HG03571 (cell line): ENCODE measurements around the gene MAT1A.

Source experiments
- ATAC-seq: cut with Tn5 transposase; IDR thresholded peaks from one replicate; pipeline ENCODE4 v1.9.1; 2021; ENCODE audit not compliant: unreplicated experiment

The MAT1A gene

DNA sequence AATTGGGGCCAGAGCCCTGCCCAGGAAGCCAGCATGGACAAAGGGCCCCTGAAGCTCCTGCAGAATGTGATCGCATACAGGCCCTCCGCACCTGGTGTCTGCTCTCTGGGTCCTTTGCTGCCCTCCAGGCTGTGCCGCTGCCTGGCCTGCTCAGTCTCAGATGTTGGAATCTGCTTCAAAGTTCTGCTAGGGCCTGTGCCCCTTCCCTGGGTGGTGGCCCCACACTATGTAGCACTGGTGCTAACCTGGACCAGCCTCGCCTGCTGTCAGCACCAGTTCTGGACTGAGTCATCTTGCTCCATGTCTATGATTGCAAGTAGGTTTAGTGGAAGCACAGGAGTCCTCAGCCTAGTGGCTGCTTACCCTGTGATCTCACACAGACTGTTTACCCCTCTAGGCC is 6.3 kb downstream of the MAT1A start:
- ATAC-seq: no peak

DNA sequence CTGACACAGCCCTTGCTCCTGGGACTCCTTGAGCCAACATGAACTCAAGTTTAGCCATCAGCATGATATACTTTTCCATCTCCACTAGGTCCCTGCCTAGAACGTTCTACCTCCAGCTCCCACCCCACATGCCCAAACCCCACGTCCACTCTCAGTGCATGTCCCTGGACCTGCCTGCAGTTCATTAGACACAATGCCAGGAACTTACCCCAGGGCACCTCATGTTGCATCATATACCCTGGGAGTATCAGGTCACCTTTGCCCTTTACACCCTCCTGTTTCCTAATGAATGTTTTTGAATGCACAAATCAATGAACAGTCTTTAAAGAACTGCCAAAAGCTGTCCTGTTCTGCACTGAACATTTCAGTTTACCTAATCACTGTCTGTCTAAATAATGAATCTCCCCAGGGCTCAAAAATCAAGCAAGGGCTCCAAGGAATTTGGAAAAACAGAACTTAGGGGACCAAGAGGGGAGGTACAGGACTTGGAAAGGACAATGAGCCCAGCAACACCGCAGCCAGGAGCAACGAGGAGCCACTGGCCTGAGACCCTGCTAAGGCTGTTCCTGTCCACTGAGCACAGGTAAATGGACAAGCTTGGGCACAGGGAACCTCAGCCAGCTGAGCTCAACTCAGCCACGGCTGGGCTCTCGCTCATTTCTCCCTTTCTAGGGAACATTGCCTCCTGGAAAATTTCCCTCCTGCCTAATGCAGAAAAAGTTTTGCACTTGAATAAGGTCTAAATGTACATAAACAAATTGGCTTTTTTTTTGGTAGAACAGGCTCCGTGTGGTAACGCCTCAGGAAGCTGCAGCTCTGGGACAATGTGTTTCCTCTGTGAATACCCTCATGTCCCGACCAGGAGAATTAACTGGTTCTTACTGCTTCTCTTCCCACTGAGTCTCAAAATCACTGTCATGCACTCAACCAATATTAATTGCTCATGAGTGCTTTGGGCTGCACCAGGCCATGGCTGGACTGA is 7.4 kb downstream of the MAT1A start:
- ATAC-seq: no peak

GRCh38 chr10:80281292-80281691 is 8.2 kb downstream of the MAT1A start:
- ATAC-seq: no peak

GRCh38 chr10:80280071-80280800 is 9.2 kb downstream of the MAT1A start:
- ATAC-seq: no peak

- ATAC-seq: no peak
Observed at GRCh38 chr10:80279146-80279545, 10.3 kb downstream of the MAT1A start.

- no peak for ATAC-seq
Observed at GRCh38 chr10:80278480-80278879, 11.0 kb downstream of the MAT1A start.

DNA sequence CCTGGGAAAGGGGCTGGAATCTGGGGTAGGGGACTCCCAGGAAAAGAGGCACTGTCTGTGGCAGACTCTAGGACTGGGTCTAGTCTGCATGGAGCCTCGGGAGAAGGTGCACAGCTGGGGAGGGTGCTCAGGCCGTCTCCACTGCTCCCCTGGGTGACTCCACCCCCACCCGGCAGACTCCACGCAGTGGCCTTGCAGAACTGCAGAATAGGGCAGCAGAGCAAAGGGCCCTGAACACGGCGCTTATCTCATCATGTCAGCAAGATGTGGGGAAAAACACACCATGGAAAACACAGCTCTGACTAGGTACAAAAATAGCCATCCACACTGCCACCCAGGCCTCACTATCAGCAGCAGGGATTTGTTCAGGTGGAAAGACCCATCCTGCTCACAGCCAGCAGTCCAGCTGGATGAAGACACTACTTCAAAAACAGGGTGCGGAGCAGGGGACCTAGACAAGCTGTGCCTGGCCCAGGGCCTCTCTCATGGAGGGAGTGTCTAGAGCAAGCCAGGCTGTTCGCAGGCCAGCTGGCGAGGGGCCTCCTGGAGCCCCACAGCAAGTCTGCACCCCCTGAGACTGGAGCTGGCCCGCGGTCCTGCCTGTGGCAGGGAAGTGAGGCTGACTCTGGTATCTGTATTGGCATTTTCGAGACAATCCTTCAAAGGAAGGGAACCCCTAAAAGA is 11.7 kb downstream of the MAT1A start:
- no peak for ATAC-seq

DNA sequence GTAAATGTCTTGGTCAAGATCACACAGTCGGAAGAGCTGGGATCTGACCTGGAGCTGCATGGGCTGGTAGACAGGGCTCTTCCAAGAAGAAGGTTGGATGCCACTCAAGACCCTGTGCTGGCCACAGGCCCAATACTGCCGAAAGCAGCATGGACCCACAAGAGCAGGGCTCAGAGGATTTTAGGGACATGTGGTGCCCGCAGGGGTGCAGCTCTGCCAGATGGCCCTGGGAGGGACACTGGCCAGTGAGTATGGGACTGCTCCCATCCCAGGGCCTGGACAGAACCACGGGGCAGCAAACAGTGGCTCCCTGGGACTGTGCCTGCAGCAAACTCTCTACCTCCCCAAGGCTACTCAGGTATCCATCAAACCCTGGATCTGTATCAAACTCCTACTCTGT is 12.4 kb downstream of the MAT1A start:
- no peak for ATAC-seq

DNA sequence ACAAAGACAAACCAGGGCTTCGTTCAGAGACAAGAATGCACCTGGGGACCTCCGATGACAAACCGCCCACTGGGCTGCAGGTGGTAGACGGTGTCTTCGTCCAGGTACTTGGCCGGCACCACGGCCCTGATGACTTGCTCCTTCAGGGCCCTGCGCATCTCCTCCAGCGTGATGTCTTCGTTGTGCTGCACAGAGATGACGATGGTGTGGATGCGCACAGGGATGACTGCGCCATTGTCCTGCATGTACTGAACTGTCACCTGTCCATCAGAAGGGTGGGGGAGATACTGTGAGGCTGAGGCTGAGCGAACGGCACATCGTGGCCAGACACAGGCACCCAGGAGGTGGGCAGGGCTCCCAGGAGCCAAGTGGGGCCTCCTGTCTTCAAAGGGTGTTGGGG is 13.1 kb downstream of the MAT1A start:
- ATAC-seq: no peak

- no peak for ATAC-seq
Observed at GRCh38 chr10:80275756-80276155, 13.7 kb downstream of the MAT1A start.

DNA sequence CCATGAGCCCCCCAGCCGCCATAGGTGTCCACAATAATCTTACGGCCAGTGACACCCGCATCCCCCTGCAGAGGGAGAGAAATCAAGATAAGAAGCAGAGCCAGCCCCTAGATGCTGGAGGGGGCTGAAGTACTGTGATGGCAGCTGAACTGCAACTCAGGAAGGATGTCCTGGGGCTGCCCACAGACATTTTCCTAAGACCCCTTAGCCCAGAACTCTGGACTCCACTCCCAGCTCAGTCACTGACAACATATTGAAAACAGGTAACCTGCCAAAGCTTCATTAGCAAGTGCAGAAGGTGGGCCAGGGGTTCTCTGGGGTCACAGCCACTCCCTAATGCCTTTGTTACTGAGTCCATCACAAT is 14.3 kb downstream of the MAT1A start:
- no peak for ATAC-seq

DNA sequence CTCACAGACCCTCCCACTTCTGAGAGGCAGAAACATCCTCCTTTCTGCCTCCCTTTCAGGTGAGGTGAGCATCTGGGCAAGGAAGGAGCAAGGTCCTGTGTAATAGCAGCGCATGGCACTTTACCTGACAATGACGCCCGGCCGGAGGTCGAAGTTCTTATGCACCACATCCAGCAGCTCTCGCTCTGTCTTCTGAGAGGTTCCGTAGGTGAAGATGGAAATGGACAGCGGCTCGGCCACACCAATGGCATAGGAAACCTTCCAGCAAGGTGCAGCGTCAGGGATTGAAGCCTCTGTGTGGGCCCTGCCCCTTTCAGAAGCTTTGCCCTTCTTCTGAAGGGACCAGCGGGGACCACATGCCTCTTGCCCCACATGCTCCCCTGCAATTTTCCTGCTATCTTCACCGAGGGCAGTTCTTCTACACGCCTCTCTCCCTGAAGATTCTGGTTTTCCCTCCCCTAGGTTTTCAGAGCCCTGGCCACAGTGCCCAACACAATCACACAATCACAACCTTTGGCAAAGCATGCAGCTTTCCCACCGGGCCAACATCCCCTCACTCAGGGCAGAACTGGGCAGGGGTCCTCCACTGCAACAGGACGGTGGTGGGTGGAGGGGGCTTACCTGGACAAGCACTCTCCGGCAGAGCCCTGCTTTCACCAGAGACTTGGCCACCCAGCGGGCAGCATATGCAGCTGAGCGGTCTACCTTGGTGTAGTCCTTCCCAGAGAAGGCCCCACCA is 14.9 kb downstream of the MAT1A start:
- no peak for ATAC-seq

- ATAC-seq: no peak
Observed at GRCh38 chr10:80273523-80274170, 15.8 kb downstream of the MAT1A start.

GRCh38 chr10:80272793-80273522 is 16.5 kb downstream of the MAT1A start:
- ATAC-seq: no peak

- no peak for ATAC-seq
Observed at GRCh38 chr10:80271416-80271815, 18.0 kb downstream of the MAT1A start.

GRCh38 chr10:80270887-80271286 is 18.6 kb downstream of the MAT1A start:
- no peak for ATAC-seq

- ATAC-seq: no peak
Observed at GRCh38 chr10:80268938-80269588, 20.4 kb downstream of the MAT1A start.

- ATAC-seq: no peak
Observed at GRCh38 chr10:80268266-80268665, 21.2 kb downstream of the MAT1A start.

GRCh38 chr10:80266513-80266863 is 23.0 kb downstream of the MAT1A start:
- ATAC-seq: no peak
